Islet precursor cell (in vitro differentiated cells): ENCODE measurements around the gene ZDHHC14.
"Not testable (repeated sequence)": the region's sequence is repeated elsewhere in the genome, so short reads cannot be mapped to it uniquely, and the experiment has no call there.

Experiments
- DNase-seq: peaks from one replicate; pipeline ENCODE4 v3.0.0-alpha.2; 2018

Gene ZDHHC14

DNA sequence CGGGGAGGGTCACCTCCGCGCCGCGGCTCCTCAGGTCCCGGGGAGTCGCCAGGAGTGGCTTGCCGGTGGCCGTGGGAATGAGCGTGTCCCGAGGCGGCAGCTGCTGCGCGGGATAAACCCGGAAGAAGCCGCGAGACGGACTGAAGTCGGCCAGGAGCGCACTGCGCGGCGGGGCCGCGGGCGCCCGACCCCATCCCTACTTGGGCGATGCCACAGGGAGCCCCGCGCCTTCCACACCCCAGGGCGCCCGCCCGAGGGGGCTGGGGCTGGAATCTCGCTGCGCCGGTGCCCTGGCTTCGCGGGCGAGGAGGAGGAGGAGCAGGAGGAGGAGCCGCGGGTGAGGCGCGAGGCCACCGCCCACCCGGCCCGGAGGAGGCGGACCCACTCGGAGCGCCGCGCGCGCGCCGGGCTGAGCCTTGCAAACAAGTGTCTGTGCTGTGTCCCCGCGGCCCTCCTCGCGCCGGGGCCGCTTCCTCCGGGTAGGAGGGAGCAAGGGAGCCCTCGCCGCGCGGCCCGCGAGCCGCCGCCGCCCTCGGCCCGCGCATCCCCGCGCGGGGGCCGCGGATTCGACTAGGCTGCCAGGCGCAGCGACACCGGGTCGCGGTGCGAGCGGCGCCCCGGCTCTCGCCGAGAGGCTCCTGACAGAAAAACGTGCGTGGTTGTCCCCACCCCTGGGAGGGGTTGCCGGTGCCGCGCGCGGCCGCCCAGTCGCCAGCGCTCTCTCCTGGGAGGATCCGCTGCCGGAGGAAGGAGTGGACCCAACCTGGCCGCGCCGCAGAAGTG lies at the start of gene ZDHHC14:
TSS of gene ZDHHC14 (plus strand) at position 412 of the 783 bp plus-strand sequence.
- peak; percentile 94 for DNase-seq

DNA sequence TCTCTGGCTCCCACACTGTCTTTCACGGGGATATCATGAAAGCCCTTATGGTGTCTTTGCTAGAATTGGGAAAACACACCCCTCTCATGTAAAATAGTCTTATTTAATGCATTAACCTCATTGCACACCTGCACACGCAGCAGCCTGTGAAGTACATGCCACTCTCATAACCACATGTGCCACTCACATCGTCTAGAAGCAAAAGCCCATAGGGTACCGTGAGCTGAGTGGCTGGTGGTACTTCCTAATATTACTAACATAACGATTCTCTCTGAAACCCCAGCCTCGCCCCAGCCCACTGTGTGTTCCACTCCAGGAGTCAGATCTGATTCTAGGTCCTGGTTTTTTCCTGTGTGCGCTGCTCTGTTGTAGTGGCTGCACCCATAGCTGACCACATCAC lies 48.2 kb upstream of the ZDHHC14 start:
- no peak for DNase-seq

DNA sequence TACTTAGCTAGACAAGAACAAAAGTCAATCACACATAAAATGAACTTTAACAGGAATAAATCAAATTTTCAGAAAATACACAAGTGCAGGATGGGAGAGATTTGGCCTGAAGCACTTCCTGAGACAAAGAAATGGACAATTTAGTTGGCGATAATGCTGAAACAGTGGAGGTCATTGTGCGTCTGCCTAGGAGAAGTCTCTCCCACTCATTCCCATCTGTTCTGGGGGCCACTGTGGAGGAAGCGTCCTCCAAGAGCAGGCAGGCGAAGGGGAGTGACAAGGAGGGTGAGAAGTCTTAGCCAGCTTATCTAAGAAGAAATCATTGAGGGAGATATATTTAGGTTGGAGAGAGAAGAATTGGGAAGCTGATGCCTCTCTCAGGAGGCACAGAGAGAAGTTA lies 47.5 kb upstream of the ZDHHC14 start:
- DNase-seq = no peak

DNA sequence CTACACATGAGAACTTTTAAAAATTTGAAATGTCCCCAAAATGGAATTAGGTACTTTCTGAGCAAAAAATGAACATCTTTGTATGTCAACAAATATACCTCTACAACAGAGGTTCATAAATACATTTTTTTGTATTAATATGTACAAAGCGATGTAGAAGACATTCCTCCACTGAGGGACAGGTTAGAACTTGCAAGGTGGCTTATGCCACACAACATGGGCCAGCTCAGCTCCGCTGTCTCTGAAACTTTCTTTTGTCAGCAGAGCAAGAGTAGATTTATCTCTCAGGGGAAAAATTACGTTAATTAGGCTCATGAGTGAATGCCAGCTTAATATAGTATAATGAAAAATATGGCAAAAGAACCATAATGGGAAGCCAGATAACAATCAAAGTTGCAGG lies 47.0 kb upstream of the ZDHHC14 start:
- no peak for DNase-seq

DNA sequence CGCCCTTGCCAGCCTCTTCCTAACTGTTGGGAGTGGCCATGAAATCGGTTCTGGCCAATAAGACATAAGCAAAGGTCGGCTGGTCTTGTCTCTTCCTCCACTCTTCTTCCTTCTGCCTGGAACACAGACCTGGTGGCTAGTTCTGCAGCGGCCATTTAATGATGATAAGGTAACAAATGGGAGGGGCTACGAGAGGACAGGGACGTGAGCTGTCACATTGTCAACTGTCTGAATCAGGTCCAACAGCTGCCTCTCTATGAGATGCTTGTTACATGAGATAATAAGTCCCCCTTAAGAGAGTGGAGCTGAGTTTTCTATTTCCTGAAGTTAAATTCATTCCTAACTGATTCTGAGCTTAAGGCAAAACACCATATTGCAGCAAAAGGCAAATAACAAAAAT lies 45.2 kb upstream of the ZDHHC14 start:
- no peak for DNase-seq

DNA sequence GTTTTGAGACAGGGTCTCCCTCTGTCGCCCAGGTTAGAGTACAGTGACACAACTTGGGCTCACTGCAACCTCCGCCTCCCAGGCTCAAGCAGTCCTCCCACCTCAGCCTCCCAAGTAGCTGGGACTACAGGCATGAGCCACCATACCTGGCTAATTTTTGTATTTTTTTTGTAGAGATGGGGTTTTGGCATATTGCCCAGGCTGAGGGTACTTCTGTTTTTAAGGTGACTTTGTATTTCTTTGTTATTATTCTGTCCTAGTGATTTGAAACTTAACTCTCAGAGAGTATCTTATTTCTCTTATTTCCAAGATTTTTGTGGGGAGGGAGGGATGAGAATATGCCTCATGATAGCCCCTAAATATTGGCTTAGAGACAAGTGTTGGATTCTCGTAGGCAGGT lies 43.7 kb upstream of the ZDHHC14 start:
- DNase-seq = not testable (repeated sequence)

DNA sequence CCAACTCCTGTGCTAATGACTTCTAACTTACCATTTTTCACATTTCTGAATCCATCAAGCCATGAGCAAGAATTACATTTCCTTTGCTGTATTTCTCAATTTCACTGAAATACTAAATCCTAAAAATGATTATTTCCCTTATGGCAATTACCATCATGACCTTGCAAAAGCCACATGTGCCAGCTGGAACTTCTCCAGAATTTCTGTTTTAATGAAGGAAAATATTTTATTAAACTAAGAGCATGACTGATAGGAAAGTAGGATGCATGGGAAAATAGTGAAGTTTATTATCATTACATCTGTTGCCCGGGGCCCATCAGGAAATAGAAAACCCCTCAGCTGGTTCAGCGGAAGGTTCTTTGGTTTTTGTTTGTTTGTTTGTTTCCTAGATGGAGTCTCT lies 43.2 kb upstream of the ZDHHC14 start:
- no peak for DNase-seq

DNA sequence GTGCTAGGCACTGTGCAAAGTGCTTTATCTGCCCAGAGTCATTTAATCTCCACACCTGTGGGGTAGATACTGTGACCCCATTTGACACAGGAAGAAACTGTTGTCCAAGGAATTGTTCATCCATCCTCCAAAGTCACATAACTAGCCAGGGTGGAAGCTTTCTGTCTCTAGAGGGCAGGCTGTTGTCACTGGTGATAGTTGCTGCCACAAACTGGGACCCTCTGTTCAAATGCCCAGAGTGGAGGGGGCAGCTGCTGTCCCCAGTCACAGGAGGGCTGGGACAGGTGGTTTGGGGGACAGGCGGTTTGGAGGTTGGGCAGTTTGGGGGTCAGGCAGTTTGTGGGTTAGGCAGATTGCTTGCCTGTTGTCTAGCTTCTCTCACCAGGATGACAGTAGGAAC lies 41.6 kb upstream of the ZDHHC14 start:
- DNase-seq = no peak

DNA sequence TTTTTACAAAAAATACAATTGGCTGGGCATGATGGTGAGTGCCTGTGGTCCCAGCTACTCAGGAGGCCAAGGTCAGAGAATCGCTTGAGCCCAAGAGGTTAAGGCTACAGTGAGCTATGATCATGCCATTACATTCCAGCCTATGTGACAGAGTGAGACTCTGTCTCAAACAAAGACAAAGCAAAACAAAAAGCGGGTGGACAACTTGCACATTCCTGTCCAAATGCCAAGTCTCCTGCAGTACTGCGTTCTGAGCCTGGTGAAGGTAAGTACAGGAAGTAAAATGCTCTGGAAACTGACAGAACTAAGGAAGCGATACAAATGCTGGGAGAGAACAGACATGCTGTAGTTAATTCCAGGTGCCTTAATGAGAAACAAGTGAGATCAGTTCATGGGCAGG lies 37.3 kb upstream of the ZDHHC14 start:
- no peak for DNase-seq

DNA sequence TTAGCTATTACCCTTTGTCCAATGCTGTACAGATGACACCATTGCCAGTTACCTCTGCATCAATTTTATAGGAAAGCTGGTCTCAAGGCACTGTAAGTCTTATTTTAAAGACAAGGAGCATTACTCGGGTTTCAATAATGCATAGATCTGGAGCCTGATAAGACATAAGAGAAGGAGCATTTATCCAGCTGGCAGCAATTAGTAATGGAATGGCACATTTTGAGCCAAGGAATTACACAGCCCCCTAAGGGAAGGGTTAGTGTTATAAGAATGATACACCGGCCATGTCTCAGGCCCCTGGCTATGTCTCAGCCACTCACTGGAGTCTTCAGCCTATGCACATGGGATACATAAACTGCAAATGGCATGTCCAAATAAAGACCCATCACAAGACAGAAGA lies 34.6 kb upstream of the ZDHHC14 start:
- DNase-seq = no peak

DNA sequence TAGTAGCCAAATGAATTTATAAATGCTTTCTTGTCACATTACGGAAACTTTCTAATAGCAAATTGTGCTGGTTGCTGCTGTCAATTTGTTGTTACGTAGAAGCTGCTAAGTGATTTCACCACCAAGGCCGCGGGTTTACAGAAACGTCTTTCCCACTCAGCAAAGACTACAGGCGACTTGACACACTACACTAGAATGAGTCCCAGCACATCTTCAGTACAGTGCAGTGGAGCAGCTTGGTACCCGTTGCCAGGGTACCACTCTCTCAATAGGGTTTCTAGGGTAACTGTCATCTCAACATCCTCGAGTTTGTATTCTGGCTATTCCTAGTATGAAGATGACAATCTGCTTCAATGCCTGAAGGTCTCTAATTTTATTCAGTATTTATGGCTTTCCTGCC lies 22.7 kb upstream of the ZDHHC14 start:
- DNase-seq = no peak

DNA sequence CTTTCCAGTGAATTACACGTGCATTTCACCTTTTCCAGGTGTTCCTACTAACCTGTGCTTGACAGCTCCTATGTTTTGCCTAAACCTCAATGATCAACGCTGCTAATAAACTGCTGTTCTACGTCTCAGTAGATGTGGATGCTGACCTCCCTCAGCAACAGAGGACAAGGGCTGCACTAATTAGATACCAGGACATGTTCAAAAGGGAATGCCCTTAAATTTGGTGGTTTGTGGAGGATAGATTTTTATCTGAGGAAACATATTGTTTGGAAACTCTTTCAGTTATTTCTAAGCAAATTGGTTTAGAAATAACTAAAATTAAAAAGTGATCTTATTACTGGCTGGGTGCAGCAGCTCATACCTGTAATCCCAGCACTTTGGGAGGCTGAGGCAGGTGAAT lies 19.1 kb upstream of the ZDHHC14 start:
- no peak for DNase-seq

DNA sequence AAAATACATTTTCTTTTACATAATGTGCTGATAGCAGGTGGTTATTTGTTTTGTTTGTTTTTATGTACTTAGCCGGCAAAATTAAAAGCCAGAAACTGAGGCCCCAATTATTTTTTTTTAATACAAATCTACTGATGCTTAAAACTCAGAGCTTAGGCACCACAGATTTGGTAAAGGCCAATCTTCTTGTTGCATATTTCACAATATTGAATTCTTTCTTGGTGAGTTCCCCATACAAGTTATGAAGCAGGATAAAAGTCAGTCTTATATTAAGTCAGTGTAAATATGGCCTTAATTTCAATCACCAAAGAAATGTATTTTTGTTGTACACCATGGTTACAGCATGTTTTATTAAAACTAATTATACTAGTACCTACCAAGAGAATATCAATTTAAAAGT lies 16.3 kb upstream of the ZDHHC14 start:
- DNase-seq = no peak

DNA sequence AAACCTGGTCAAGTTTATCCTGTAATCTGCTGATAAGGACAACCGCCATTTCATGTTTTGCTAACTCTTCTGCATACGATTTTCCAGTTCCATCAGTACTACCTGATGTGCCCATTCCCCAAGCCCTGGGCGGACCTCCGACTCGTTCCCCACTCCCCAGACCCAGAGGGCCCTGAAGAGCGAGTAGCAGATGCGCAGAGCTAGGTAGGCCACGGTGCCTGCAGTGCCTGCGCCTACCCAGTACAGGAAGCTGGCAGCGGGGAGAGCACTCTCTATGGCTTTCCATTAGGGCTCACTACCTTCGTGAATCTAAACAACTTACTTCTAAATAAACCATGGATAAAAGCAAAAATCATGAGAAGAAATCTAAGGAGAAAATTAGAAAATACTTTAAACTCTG lies 14.3 kb upstream of the ZDHHC14 start:
- no peak for DNase-seq

DNA sequence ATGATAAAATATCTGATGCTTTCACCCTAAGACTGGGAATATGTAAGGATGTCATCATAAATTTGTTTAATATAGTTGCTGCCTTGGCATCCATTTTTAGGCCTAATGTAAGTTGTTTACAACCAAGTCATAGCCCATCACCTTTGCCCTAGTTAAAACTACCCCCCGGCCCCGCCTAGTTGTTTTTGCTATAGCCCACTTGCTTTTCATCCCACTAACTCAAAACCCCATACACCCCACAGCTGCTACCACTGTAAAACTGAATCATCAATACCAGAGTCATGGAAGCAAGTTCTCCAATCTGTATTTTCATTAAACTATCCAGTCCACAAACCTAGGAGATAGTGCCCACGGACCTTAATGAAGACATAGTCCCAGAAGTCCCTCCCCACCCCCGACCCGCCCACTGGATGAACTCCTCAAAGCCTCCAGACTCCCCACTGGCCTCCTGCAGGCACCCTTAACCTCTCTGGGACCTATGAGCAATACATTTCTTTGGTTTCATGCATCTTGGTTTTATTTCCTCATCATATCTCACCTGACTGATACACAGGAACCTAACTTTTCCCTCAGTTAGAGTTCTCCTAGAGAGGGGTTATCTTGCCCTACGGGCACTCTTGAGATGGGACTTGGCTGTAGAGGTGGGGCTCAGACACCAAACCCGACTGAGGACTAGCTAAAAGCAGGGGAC lies 12.5 kb upstream of the ZDHHC14 start:
- DNase-seq = no peak

DNA sequence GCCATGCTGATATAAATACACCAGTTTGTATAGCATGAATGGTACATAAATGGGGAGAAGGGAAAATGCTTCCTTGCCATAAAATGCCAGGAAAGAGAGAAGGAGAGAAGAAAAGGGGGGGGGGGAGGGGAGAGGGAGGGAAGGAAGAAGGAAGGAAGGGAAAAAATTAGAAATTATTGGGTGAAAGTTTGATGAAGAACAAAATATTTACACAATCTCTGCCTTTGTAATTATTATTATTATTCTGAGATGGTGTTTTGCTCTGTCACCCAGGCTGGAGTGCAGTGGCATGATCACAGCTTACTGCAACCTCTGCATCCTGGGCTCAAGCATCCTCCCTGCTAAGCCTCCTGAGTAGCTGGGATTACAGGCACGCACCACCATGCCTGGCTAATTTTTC lies 10.2 kb upstream of the ZDHHC14 start:
- DNase-seq = no peak

DNA sequence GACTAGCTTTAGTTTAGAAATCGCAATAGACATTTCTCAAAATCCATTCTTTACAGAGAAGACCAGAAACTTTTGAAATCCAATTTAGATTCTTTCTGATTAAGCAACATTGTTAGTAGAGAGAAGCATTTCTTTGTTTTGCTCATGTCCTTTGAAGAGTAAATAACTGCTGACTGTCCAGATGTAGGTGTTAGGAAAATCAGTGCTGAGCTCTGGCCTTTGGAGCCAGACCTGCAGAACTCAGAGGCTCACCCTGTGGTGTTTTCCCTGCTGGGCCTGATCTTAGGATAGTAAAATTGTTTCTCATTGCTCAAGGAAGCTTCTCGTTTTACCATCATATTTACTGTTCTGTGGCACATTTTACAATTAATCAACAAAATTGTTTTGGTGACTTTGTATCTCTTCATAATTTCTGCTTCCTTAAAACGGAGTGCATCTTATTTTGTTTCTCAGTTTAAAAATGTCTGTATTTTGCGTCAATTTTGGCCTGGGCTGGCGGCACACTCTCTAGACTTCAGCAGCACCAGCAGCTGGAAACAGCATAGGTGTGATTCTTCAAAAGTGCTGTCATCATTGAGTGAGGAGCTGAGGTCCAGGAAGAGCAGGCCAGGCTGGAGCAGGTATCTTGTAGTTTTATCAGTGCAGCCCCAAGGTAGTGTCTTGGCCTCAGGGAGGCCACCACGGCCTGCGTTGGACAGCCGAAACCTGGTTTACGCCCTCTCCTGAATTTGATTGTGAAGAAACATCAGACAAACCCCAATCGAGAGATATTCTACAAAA lies 8.3 kb upstream of the ZDHHC14 start:
- DNase-seq = no peak

DNA sequence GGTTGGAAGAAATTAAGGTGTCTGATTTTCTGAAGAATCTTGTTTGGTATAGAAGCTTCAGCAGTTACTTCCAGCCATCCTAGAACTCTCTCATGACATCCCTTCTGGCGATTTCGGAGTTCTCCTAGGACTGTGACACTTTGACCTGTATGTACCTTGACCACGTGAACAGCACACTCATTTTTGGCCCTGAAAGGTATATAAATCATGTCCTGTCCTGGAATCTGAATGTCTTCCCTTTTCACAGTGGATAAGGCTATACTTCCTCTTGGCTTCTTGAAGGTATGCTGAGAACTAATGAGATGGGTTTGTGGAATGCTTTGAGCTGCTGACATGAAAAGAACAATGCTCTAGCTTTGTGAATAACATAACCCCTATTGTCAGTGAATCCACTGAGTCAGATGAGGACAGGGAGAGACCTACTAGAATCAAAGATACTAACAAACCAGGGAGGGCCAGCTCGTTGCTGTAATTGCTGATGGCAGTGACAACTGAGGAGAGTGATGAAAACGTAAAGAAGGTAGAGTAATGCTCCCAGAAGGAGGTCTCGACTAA lies 6.0 kb upstream of the ZDHHC14 start:
- DNase-seq = no peak

DNA sequence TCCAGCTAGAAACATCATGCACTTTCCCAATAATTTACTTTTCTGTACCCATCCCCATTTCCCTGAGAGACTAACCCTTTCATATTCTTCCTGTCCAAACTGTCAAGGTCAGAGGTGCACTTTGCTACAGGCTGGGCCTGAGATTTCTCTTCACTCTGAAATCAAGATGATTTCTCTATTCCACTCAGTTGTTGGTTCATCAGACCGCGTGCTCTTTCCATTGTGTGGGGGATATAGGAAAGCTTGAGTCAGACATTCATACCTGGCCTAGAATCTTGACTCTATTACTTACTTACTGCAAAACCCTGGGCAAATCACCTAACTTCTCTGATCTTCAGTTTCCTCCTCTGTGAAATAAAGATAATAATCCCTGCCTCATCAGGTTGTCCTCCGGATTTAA lies 4.7 kb upstream of the ZDHHC14 start:
- no peak for DNase-seq

DNA sequence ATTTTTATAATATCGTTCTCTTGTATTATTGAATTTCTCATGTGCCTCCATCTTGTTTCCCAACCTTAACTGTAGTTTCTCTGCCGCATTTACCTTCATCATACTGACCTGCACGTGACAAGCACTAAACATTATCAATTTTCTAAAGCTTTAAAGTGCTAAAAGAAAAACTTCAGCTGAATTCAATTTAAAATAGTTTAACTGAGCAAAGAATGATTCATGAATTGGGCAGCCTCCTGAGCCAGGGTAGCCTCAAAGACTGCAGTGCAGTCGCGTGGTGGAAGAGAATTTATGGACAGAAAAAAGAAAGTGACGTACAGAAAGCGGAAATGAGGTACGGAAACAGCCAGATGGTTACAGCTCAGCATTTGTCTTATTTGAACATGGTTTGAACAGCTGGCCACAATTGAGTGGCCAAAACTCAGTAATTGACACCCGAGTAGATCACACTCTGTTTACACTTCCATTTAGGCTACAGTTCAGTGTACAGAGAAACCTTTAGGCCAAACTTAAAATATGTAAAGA lies 4.2 kb upstream of the ZDHHC14 start:
- DNase-seq = no peak

DNA sequence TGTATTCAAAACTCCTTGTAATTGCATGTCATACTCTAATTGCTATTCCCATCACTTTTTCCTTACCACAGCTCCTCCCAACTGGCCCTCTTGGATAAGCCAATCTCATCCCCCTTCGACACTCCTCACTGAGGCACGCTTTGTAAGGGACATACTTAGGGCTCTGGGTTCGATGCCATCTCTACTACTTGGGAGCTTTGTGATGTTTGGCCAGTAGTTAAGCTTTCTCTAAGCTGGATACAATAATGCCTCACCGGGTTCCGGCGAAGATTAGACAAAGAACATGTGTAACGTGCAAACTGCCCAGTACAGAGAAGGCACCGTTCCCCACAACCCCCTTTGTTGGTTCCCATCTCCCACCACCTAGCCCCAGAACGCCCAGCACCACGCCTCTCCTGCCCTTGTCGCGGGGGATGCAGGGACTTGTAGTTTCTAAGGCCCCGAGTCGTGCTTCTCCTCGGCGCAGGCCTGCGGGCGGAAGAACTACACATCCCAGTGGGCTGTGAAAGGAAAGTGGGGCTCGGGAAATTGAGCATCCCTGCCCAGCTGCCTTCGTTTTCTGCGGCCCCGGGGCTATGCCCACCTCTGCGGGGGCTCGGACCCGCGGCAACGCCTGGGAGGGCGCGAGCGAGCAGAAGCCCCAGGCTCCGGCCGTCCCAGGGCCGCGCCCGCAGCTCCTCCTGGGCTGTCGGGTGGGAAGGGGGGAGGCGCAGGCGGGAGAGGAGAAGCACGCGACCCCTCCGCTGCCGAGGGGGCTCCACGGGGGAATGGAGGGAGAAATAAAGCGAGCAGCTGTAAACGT lies 1.1 kb upstream of the ZDHHC14 start:
- peak; percentile 96 for DNase-seq

DNA sequence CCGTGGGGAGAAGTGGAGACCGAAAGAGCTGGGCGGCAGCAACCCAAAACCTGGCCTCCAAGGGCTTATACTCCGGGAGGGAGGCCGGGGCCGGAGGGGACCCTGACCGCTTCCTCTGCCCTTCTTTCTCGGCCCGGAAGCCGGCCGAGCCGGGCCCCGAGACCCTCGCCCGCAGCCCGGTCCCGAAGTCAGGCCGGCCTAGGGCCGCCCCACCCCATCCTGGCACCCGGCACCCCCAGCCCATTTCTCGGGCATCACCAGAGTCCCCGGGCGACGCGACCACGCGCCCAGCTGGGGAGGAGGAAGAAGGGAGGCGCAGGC lies 572 bp upstream of the ZDHHC14 start:
- DNase-seq = peak; percentile 66
